K562 (cell line): Measurements from ENCODE around the gene MEGF11. TPM values are rescaled to one million over a fixed set of nuclear protein-coding genes. Genes with fewer than 3 reads are reported as not detected.

Source experiments
- ATAC-seq: fragments of 200-7000 bp; cut with Tn5 transposase; 3 replicates; pipeline ENCODE4 v1.9.1; 2020; ENCODE audit warnings: moderate library complexity
- BruUV-seq: library from RNA; stranded (reverse); fragments of 400-500 nt; replicated peaks from 2 replicates; lab custom pipeline; 2021; lab: Mats Ljungman, UMichigan
- CTCF ChIA-PET: fragments of 300-600 bp; formaldehyde crosslinking; extraction: SDS; loops from one replicate; lab custom pipeline; 2021; ENCODE audit warnings: low intra/inter-chr PET ratio; lab: Yijun Ruan, JAX
- POLR2A ChIA-PET: fragments of 300-600, 350-650 bp; sonication (Branson Sonifier 250); formaldehyde crosslinking; extraction: SDS; loops from one replicate; lab custom pipeline; 2021; ENCODE audit warnings: antibody characterized with exemption, inconsistent platforms; lab: Yijun Ruan, JAX
- DNase-seq, 4 experiments: peaks; one replicate each; pipeline versions ENCODE4 v3.0.0 to v3.0.0-alpha.2; 2011 to 2018; ENCODE audit warnings: low spot score in 3 of 4, mixed read lengths in 3 of 4; ENCODE audit errors: extremely low read depth in 1 of 4
- FAIRE-seq: peaks from 2 replicates; lab custom pipeline; 2011; peaks lifted over from hg19 to GRCh38; lab: Jason Lieb, UNC
- H2AFZ ChIP-seq: 2 replicates; pipeline ENCODE4 v1.6.0; 2011; ENCODE audit warnings: low read depth, low read length, control low read depth, inconsistent platforms
- H3K27ac ChIP-seq: fragments of 200-600 bp; 3 replicates; pipeline ENCODE4 v1.8.0; 2011; ENCODE audit warnings: low read depth, mild to moderate bottlenecking, control low read depth, inconsistent platforms, low read length, moderate library complexity, mixed read lengths; ENCODE audit errors: extremely low read depth
- H3K27me3 ChIP-seq, 2 experiments: fragments of 300-600 bp in 1 of 2; 2 replicates in 1 of 2; 3 replicates in 1 of 2; pipeline versions ENCODE4 v1.6.0 to v1.8.0; 2011; ENCODE audit warnings: inconsistent platforms in 2 of 2, low read length in 2 of 2, mild to moderate bottlenecking in 1 of 2, mixed read lengths in 1 of 2, moderate library complexity in 1 of 2; ENCODE audit not compliant: control insufficient read depth in 2 of 2, insufficient read depth in 2 of 2
- H3K36me3 ChIP-seq: fragments of 300-600 bp; 3 replicates; pipeline ENCODE4 v1.8.0; 2011; ENCODE audit warnings: mild to moderate bottlenecking, low read length, inconsistent platforms; ENCODE audit not compliant: control insufficient read depth, insufficient read depth
- H3K4me1 ChIP-seq, 2 experiments: fragments of 200-600 bp in 1 of 2; replicated peaks in 1 of 2; 2 replicates in 1 of 2; 3 replicates in 1 of 2; pipeline versions ENCODE4 v1.5.1 to v1.8.0; 2011; ENCODE audit warnings: inconsistent platforms in 2 of 2, low read length in 2 of 2, mild to moderate bottlenecking in 1 of 2, mixed read lengths in 1 of 2, moderate library complexity in 1 of 2; ENCODE audit not compliant: control insufficient read depth in 2 of 2, insufficient read depth in 2 of 2
- H3K4me2 ChIP-seq: 2 replicates; pipeline ENCODE4 v1.6.1; 2011; ENCODE audit warnings: low read length, control low read depth, inconsistent platforms, mixed read lengths; ENCODE audit not compliant: insufficient read depth
- H3K4me3 ChIP-seq: fragments of 200-600 bp; sonication (generic), shearing (Covaris generic); 2 replicates; pipeline ENCODE4 v1.5.1; 2016; ENCODE audit warnings: control low read depth, inconsistent platforms
- H3K79me2 ChIP-seq: fragments of 200-600 bp; 3 replicates; pipeline ENCODE4 v1.8.0; 2011; ENCODE audit warnings: low read length, inconsistent platforms; ENCODE audit not compliant: control insufficient read depth, insufficient read depth
- H3K9ac ChIP-seq, 2 experiments: 2 replicates each; pipeline versions ENCODE4 v1.6.0 to v1.6.1; 2011; ENCODE audit warnings: low read depth in 2 of 2, low read length in 2 of 2, control low read depth in 1 of 2, inconsistent platforms in 1 of 2, mild to moderate bottlenecking in 1 of 2, mixed read lengths in 1 of 2; ENCODE audit not compliant: insufficient read depth in 1 of 2
- H3K9me1 ChIP-seq: one replicate; pipeline ENCODE4 v1.6.0; 2011; ENCODE audit warnings: inconsistent platforms, mild to moderate bottlenecking, low read length, moderate library complexity; ENCODE audit not compliant: control insufficient read depth, insufficient read depth
- H3K9me3 ChIP-seq: replicated peaks from 2 replicates; pipeline ENCODE4 v1.5.1; 2011; ENCODE audit warnings: low read depth, low read length, inconsistent platforms; ENCODE audit not compliant: control insufficient read depth, insufficient read depth
- H4K20me1 ChIP-seq: replicated peaks from 2 replicates; pipeline ENCODE4 v1.6.1; 2011; ENCODE audit warnings: low read length, inconsistent platforms, mixed read lengths; ENCODE audit not compliant: control insufficient read depth, insufficient read depth
- CBFA2T2 ChIP-seq: fragments of 450-650 bp; conservative IDR thresholded peaks from 2 replicates; pipeline ENCODE4 v1.6.1; 2017; ENCODE audit warnings: mild to moderate bottlenecking
- CBX2 ChIP-seq: fragments of 200-600 bp; sonication (generic); IDR thresholded peaks from one replicate; pipeline ENCODE4 v1.6.1; 2012; ENCODE audit warnings: mild to moderate bottlenecking, low read length, inconsistent platforms; ENCODE audit not compliant: insufficient read depth, poor library complexity, severe bottlenecking
- ELF1 ChIP-seq: fragments of 200-800 bp; sonication (Bioruptor generic); IDR thresholded peaks from 2 replicates; pipeline ENCODE4 v1.6.1; 2016; ENCODE audit warnings: missing genetic modification characterization, missing compliant biosample characterization
- HMG20A ChIP-seq: fragments of 450-650 bp; formaldehyde crosslinking; conservative IDR thresholded peaks from 2 replicates; pipeline ENCODE4 v1.4.0; 2020; ENCODE audit warnings: mild to moderate bottlenecking, mixed read lengths
- STAT5B ChIP-seq: fragments of 250-450 bp; sonication (Bioruptor Pico); IDR thresholded peaks from 2 replicates; pipeline ENCODE4 v1.8.0; 2021; ENCODE audit warnings: mild to moderate bottlenecking, inconsistent platforms
- TEAD2 ChIP-seq: fragments of 450-650 bp; IDR thresholded peaks from 2 replicates; pipeline ENCODE4 v1.6.1; 2016; ENCODE audit warnings: missing genetic modification characterization, control low read depth, missing compliant biosample characterization
- WGBS: fragments of 100-300 bp; shearing (Covaris generic); methylation state at CpG from one replicate; pipeline ENCODE4 v1.1.6; 2016; ENCODE audit warnings: low coverage, mixed read lengths; ENCODE audit not compliant: insufficient coverage; ENCODE audit errors: missing lambda C conversion rate; 5-methylcytosine and 5-hydroxymethylcytosine counted together
- in situ Hi-C: fragments of 300-500 bp; cut with MboI; formaldehyde crosslinking; loops from 4 replicates; pipeline ENCODE4 v1.15.0; 2018; ENCODE audit warnings: inconsistent platforms, mixed read lengths
- intact Hi-C: fragments of 100-400 bp; cut with micrococcal nuclease; formaldehyde crosslinking; loops from 2 replicates; pipeline ENCODE4 v1.14.2; 2022
- polyA plus RNA-seq, 8 experiments: library from polyadenylated mRNA; depleted of rRNA in 4 of 8; stranded (reverse) in 5 of 8; unstranded in 3 of 8; fragments of >200 nt; fragmentation: Nextera tagmentation in 2 of 8; fragmentation: Illumina TruSeq in 1 of 8; extraction: Ambion mirVana in 2 of 8; extraction: Trizol in 1 of 8; gene quantifications; 2 replicates each; pipeline versions ENCODE4 v1.2.1 to v1.2.3, GENCODE V29; 2011 to 2014; ENCODE audit warnings: inconsistent platforms in 1 of 8, missing spikeins in 1 of 8
- total RNA-seq, 7 experiments: library from RNA; depleted of rRNA in 6 of 7; stranded (reverse); fragments of >200 nt in 6 of 7; fragmentation: Illumina TruSeq in 2 of 7; extraction: Trizol in 2 of 7; gene quantifications; 2 replicates each; pipeline versions ENCODE4 v1.2.1 to v1.2.3, GENCODE V29; 2011 to 2021; ENCODE audit warnings: low replicate concordance in 1 of 7

The MEGF11 gene
- total and polyA plus RNA-seq, 9 of the 15 experiments (the other 6 are each of a cell fraction or from before 2014, with no cell fraction given): 0.06 to 0.23 (median 0.20) TPM; not detected in 6

DNA sequence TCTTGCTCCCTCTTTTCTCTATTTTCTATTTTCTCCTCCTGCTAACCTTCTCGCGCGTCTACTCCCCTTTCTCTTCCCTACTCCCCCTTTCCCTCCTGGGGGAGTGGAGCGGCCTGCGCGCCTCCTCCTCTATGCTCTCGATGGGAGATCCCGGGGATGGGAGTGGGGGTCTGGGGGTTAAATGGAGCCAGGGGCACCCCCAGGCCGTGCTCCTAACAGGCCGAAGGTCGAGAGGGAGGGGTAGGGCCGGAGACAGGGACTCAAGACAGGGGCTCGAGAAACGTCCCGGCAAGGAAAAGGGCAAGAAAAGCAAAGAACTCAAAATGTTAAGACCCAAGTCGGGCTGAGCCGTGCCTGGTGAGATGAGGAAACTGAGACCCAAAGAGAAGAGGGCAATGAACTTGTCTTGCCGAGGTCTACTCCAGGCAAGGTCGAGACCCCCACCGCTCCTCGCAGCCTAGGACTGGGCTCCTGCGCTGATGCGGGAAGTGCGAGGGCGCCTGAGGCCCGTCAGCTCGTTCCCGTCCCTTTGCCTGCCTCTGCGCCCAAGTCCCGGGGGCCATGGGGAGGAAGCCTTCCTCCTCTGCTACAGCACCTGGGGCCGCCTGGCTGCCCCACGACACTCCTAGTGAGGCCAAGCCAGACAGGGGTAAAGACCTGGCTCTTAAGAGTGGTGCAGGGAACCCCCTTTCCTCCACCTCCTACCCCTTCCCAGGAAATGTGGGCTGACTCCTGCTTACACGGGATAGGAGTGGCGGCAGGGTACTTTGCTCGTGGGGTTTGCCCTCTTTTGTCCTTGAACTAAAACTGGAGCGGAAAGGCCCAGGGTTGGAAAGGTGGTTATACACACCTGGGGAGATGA lies 770 bp upstream of the MEGF11 start:
- H3K9me1 ChIP-seq: no peaks in the 10 kb centered on the region
- H4K20me1 ChIP-seq: peaks cover 15% of the 10 kb centered on the region; the same call in 1 of the 2 replicates
- H3K4me3 ChIP-seq: no peak overlapping the region
- no peak for FAIRE-seq
- H3K27ac ChIP-seq: no peak overlapping the region
- TF ChIP-seq STAT5B: no peak
- no peak for TF ChIP-seq ELF1 (tag)
- peak; percentile 57 for TF ChIP-seq CBX2
- TF ChIP-seq CBFA2T2: no peak
- TF ChIP-seq TEAD2 (tag): no peak
- no peak for TF ChIP-seq HMG20A (CRISPR knock-in tag)
- TF ChIP-seq, all 486 proteins: peak for 1
- BruUV-seq: no TSS peak
- Histone ChIP-seq H3K9me3 (no peaks in the 10 kb centered on the region), H3K4me1 (peaks cover 3 to 23% of the 10 kb centered on the region in 2 experiments; a peak in 3 of 5 replicates), H3K9ac (no peak overlapping the region), H3K79me2 (no peaks in the 10 kb centered on the region), H3K4me2 (no peak overlapping the region), H3K27me3 (peaks cover 57 to 70% of the 10 kb centered on the region in 2 experiments), H2AFZ (no peak overlapping the region), H3K36me3 (no peaks in the 10 kb centered on the region)
- ATAC-seq (no peak), DNase-seq (no peak)
- ChIA-PET CTCF (interaction anchor here (1.3 kb wide), 1 partner anchor 35 kb away, joined by 3 read pairs; no protein-coding TSS in a partner anchor), POLR2A (no interaction called here)
- WGBS: 13% methylated on average over 25 of the region's 36 CpGs
- in situ Hi-C loops: no loop called here
- intact Hi-C loops: loop anchor here (5.0 kb wide), 1 partner anchor 33 kb away; no protein-coding TSS in a partner anchor
